RWPE2 (cell line): ENCODE results near the gene EPB41L2.

ENCODE experiments used
- ATAC-seq: fragments of 200-7000 bp; cut with Tn5 transposase; 3 replicates; pipeline ENCODE4 v1.9.1; 2021; ENCODE audit warnings: low read depth
- DNase-seq: peaks from one replicate; pipeline ENCODE4 v3.0.0-alpha.2; 2020; ENCODE audit warnings: low spot score
- H3K27ac ChIP-seq: fragments of 450-650 bp; 2 replicates; pipeline ENCODE4 v1.5.1; 2017; ENCODE audit warnings: mild to moderate bottlenecking; ENCODE audit not compliant: poor library complexity, severe bottlenecking
- H3K27me3 ChIP-seq: fragments of 250-450 bp; sonication (Bioruptor Pico); 2 replicates; pipeline ENCODE4 v1.5.1; 2021; ENCODE audit warnings: mild to moderate bottlenecking, moderate library complexity; ENCODE audit not compliant: insufficient read depth, poor library complexity, severe bottlenecking
- H3K36me3 ChIP-seq: fragments of 250-450 bp; sonication (Bioruptor Pico); 2 replicates; pipeline ENCODE4 v1.5.1; 2020; ENCODE audit warnings: low read depth, mild to moderate bottlenecking, moderate library complexity
- H3K4me1 ChIP-seq: fragments of 250-450 bp; sonication (Bioruptor Pico); 2 replicates; pipeline ENCODE4 v1.5.1; 2021; ENCODE audit warnings: mild to moderate bottlenecking, moderate library complexity; ENCODE audit not compliant: insufficient read depth, poor library complexity, severe bottlenecking
- H3K4me3 ChIP-seq: fragments of 250-450 bp; sonication (Bioruptor Pico); 2 replicates; pipeline ENCODE4 v1.5.1; 2021; ENCODE audit warnings: mild to moderate bottlenecking, moderate library complexity; ENCODE audit not compliant: severe bottlenecking
- H3K9me3 ChIP-seq: fragments of 250-450 bp; sonication (Bioruptor Pico); 2 replicates; pipeline ENCODE4 v1.5.1; 2021; ENCODE audit warnings: mild to moderate bottlenecking, moderate library complexity; ENCODE audit not compliant: severe bottlenecking
- TF ChIP-seq, protein P1 (sequence below): fragments of 450-650 bp; IDR thresholded peaks from one replicate; pipeline ENCODE4 v1.5.1; 2017; ENCODE audit warnings: mild to moderate bottlenecking, moderate library complexity; ENCODE audit not compliant: poor library complexity, severe bottlenecking

Gene EPB41L2

DNA sequence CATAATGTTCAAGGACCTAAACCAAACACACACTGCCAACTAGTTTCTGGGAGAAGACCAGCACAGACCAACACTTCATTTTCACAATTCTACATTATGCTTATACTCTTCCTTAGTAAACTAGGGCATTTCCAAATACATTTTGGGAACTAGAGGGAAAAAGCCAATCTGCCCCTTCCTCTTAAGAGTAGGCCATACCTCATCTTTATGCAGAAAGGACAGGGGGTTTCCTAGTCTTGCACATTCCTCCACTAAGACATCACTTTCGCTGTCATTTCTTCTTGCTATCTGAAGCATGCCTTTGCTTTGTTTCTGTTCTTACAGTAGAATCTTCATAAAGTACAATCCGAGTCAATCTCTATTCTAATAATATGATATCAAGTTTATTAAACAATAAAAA is 130.1 kb downstream of the EPB41L2 start:
- TF ChIP-seq, protein P1, sequence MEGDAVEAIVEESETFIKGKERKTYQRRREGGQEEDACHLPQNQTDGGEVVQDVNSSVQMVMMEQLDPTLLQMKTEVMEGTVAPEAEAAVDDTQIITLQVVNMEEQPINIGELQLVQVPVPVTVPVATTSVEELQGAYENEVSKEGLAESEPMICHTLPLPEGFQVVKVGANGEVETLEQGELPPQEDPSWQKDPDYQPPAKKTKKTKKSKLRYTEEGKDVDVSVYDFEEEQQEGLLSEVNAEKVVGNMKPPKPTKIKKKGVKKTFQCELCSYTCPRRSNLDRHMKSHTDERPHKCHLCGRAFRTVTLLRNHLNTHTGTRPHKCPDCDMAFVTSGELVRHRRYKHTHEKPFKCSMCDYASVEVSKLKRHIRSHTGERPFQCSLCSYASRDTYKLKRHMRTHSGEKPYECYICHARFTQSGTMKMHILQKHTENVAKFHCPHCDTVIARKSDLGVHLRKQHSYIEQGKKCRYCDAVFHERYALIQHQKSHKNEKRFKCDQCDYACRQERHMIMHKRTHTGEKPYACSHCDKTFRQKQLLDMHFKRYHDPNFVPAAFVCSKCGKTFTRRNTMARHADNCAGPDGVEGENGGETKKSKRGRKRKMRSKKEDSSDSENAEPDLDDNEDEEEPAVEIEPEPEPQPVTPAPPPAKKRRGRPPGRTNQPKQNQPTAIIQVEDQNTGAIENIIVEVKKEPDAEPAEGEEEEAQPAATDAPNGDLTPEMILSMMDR, result no peak
- Histone ChIP-seq H3K36me3 (no peaks in the 10 kb centered on the region), H3K9me3 (no peaks in the 10 kb centered on the region), H3K27me3 (no peaks in the 10 kb centered on the region), H3K4me3 (no peak overlapping the region), H3K4me1 (no peaks in the 10 kb centered on the region), H3K27ac (no peak overlapping the region)
- no peak for ATAC-seq
- no peak for DNase-seq

DNA sequence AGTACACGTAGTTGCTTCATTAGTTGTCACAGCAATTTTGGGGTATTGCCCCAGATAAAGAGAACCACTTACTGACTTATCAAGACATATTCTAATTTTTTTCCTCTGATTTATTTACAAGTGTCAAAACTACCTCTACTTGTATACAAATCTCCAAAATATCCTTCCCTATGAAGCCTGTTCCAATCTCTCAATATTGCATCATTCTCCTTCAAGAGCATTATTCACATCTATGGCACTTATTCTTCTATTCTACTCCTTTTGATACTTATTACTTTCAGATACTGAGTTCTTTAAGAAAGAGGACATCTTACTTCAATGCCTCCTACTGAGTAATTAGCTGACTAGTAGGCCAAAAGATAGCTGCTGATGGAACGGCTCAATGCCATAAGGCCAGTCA is 130.6 kb downstream of the EPB41L2 start:
- no peak overlapping the region for H3K27ac ChIP-seq

DNA sequence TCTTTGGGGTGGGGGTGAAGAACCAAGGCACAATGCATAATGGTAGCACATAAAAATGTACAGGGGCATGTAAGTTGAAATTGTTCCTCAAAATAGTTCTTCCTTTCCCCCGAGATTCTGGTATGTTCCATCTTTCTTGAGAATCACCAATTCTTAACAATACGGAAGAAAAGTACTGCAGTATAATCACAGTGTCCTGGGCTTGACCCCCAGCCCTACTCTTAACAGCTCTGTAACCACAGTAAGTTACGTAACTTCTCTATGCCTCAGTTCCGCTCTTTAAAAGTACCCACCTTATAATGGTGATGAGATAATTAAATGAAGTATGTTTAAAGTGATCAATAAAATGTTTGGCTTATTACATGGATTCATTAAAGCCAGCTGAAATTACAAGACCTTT is 131.4 kb downstream of the EPB41L2 start:
- ATAC-seq, result no peak
- Histone ChIP-seq H3K36me3 (no peaks in the 10 kb centered on the region), H3K4me3 (no peak overlapping the region), H3K27ac (no peak overlapping the region), H3K9me3 (no peaks in the 10 kb centered on the region), H3K27me3 (no peaks in the 10 kb centered on the region), H3K4me1 (no peaks in the 10 kb centered on the region)
- TF ChIP-seq, protein P1, result no peak
- DNase-seq, result no peak

More for the DNA sequence above, 130.6 kb downstream of the EPB41L2 start:
- no peaks in the 10 kb centered on the region for H3K36me3 ChIP-seq
- ATAC-seq (no peak), DNase-seq (no peak)
- TF ChIP-seq, protein P1, result no peak
- no peaks in the 10 kb centered on the region for H3K4me1 ChIP-seq
- H3K9me3 ChIP-seq, result no peaks in the 10 kb centered on the region
- H3K4me3 ChIP-seq, result no peak overlapping the region
- H3K27me3 ChIP-seq, result no peaks in the 10 kb centered on the region

DNA sequence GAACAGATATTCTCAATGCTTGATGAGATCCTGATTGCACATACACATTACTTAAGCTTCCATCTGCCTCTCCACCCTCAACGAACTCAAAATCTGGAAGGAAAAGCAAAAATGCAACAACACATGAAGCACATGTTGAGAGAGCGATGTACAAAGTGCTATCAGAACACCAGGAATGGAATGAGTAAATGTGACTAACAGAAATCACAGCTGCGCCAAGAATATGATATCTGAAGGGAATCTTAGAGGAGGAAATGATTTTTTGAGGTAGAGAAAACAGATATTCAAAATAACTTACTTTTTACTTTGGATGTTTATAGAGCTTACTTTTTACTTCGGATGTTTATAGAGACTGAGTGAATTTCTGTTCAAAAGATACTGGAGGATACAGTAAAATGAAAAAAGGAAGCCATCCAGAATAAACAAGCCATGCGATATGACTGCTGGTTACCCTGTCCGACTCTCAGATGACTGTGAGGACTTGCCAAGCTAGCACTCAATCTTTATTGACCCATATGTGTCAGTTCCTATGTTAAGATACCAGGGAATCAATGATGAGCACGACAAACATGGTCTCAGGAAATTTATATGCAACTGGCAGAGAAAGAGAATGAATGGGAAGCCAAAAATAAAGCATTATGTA is 133.9 kb downstream of the EPB41L2 start:
- no peaks in the 10 kb centered on the region for H3K27me3 ChIP-seq
- ATAC-seq (no peak), DNase-seq (no peak)
- no peak overlapping the region for H3K27ac ChIP-seq
- no peaks in the 10 kb centered on the region for H3K9me3 ChIP-seq
- TF ChIP-seq, protein P1, result no peak
- no peak overlapping the region for H3K4me3 ChIP-seq
- 0 out of 2 replicates have a peak, but pooled peaks cover 4% of the 10 kb centered on the region for H3K36me3 ChIP-seq
- no peaks in the 10 kb centered on the region for H3K4me1 ChIP-seq

DNA sequence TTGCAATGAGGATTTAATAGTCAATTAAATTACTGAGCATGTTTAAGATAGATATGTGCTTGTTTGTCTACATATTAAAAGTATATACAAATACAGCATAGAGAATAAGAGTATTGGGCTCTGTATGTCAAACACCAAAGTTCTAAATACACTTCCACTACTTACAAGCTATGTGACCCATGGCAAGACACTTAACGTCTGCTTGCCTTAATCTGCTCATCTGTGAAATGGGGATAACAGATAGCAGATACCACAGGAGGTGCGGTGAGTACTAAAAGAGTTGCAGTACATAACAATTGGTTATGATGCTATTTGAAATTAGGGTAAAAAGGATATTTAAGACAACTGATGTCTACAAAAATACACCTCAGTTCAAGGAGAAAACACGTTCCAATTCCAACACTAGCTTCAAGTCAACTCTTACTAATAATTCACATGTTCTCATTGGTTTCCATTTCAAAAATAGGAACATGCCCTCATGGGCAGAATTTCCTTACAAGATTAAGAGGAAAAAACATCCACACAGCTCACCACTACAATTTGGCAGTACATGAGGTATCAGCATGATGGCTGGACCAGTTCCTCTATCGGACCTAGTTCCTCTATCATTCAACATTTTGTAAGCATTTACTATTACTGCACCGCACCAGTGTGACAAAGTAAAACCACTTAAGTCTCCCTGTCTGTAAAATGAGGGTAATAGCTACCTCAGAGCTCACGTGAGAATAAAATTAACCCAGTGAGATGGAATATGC is 134.7 kb downstream of the EPB41L2 start:
- Histone ChIP-seq H3K27ac (no peak overlapping the region), H3K4me1 (no peaks in the 10 kb centered on the region), H3K36me3 (0 out of 2 replicates have a peak, but pooled peaks cover 4% of the 10 kb centered on the region), H3K9me3 (no peaks in the 10 kb centered on the region), H3K27me3 (no peaks in the 10 kb centered on the region), H3K4me3 (no peak overlapping the region)
- DNase-seq, result no peak
- ATAC-seq, result no peak
- TF ChIP-seq, protein P1, result no peak
